HepG2 (cell line): ENCODE measurements around the gene CMC1. TPM values are rescaled to one million over a fixed set of nuclear protein-coding genes. Genes with fewer than 3 reads are reported as not detected.

Experiments
- ATAC-seq: fragments of 200-7000 bp; cut with Tn5 transposase; 3 replicates; pipeline ENCODE4 v1.9.1; 2020; ENCODE audit warnings: mild to moderate bottlenecking, moderate library complexity
- BruUV-seq: library from RNA; stranded (reverse); fragments of 400-500 nt; replicated peaks from 2 replicates; lab custom pipeline; 2021; lab: Mats Ljungman, UMichigan
- CTCF ChIA-PET: fragments of 300-600 bp; formaldehyde crosslinking; extraction: SDS; loops from one replicate; lab custom pipeline; 2021; ENCODE audit warnings: low total read pairs, inconsistent platforms, low intra/inter-chr PET ratio; lab: Yijun Ruan, JAX
- POLR2A ChIA-PET: fragments of 350-600 bp; sonication (Branson Sonifier 250); formaldehyde crosslinking; loops from one replicate; lab custom pipeline; 2020; ENCODE audit warnings: antibody characterized with exemption, inconsistent platforms; lab: Yijun Ruan, JAX
- DNase-seq: peaks from one replicate; pipeline ENCODE4 v3.0.0-alpha.2; 2015; ENCODE audit warnings: low spot score
- FAIRE-seq: peaks from 3 replicates; lab custom pipeline; 2011; peaks lifted over from hg19 to GRCh38; lab: Jason Lieb, UNC
- H2AFZ ChIP-seq: one replicate; pipeline ENCODE4 v1.6.1; 2011; ENCODE audit warnings: low read length, inconsistent platforms
- H3K27ac ChIP-seq: fragments of 300-600 bp; 3 replicates; pipeline ENCODE4 v1.8.0; 2011; ENCODE audit warnings: mixed run types, mild to moderate bottlenecking, mixed read lengths, low read length, inconsistent platforms; ENCODE audit not compliant: insufficient read depth; ENCODE audit errors: extremely low read length
- H3K27me3 ChIP-seq, 2 experiments: fragments of 200-600 bp in 1 of 2; 2 replicates in 1 of 2; 3 replicates in 1 of 2; pipeline versions ENCODE4 v1.6.0 to v1.8.0; 2011; ENCODE audit warnings: low read length in 2 of 2, mild to moderate bottlenecking in 2 of 2, moderate library complexity in 2 of 2, inconsistent platforms in 1 of 2; ENCODE audit not compliant: insufficient read depth in 2 of 2, control insufficient read depth in 1 of 2
- H3K36me3 ChIP-seq, 2 experiments: fragments of 200-600 bp in 1 of 2; replicated peaks in 1 of 2; 2 replicates in 1 of 2; 3 replicates in 1 of 2; pipeline versions ENCODE4 v1.5.1 to v1.8.0; 2011; ENCODE audit warnings: low read length in 2 of 2, inconsistent platforms in 1 of 2; ENCODE audit not compliant: insufficient read depth in 2 of 2, control insufficient read depth in 1 of 2
- H3K4me1 ChIP-seq: 2 replicates; pipeline ENCODE4 v1.5.1; 2012; ENCODE audit warnings: low read length, inconsistent platforms; ENCODE audit not compliant: insufficient read depth
- H3K4me2 ChIP-seq: 2 replicates; pipeline ENCODE4 v1.6.0; 2011; ENCODE audit warnings: low read depth, low read length, inconsistent platforms
- H3K4me3 ChIP-seq, 3 experiments: fragments of 200-600 bp in 1 of 3; sonication (generic), shearing (Covaris generic) in 1 of 3; replicated peaks in 1 of 3; 2 replicates each; pipeline ENCODE4 v1.5.1; 2011 to 2016; ENCODE audit warnings: low read length in 3 of 3, inconsistent platforms in 2 of 3, low read depth in 2 of 3, mild to moderate bottlenecking in 2 of 3, control low read depth in 1 of 3, mixed read lengths in 1 of 3; ENCODE audit not compliant: insufficient read depth in 1 of 3
- H3K79me2 ChIP-seq: one replicate; pipeline ENCODE4 v1.6.1; 2011; ENCODE audit warnings: low read length, inconsistent platforms; ENCODE audit not compliant: insufficient read depth
- H3K9ac ChIP-seq: 2 replicates; pipeline ENCODE4 v1.6.0; 2011; ENCODE audit warnings: mild to moderate bottlenecking, low read depth, low read length, inconsistent platforms; ENCODE audit not compliant: insufficient read depth
- H3K9me3 ChIP-seq: 2 replicates; pipeline ENCODE4 v1.5.1; 2012; ENCODE audit warnings: mild to moderate bottlenecking, low read length
- H4K20me1 ChIP-seq: 2 replicates; pipeline ENCODE4 v1.6.0; 2011; ENCODE audit warnings: inconsistent platforms, mild to moderate bottlenecking, low read length, moderate library complexity; ENCODE audit not compliant: insufficient read depth
- NR2F6 ChIP-seq, 2 experiments: IDR thresholded peaks; 2 replicates each; pipeline ENCODE4 v1.6.1; 2016; ENCODE audit warnings: antibody characterized with exemption in 1 of 2, mild to moderate bottlenecking in 1 of 2
- POLR2AphosphoS2 ChIP-seq: IDR thresholded peaks from 2 replicates; pipeline ENCODE4 v1.6.1; 2011; ENCODE audit warnings: low read depth, low read length, improper control_type of control experiment
- SMC3 ChIP-seq: IDR thresholded peaks from 2 replicates; pipeline ENCODE4 v1.6.1; 2011; ENCODE audit warnings: low read length, improper control_type of control experiment
- STAG1 ChIP-seq: sonication (generic); formaldehyde crosslinking; IDR thresholded peaks from 2 replicates; pipeline ENCODE4 v1.4.0; 2020; ENCODE audit warnings: missing genetic modification reagents
- TEAD3 ChIP-seq: optimal IDR thresholded peaks from 2 replicates; pipeline ENCODE3; 2016; ENCODE audit warnings: borderline replicate concordance
- ZNF354B ChIP-seq: sonication (generic); formaldehyde crosslinking; IDR thresholded peaks from 2 replicates; pipeline ENCODE4 v1.8.0; 2022; ENCODE audit warnings: mild to moderate bottlenecking, missing genetic modification reagents
- in situ Hi-C: cut with HindIII; loops from 2 replicates; pipeline ENCODE4 v1.10.0; 2017; ENCODE audit warnings: low pct_unique_long_range_greater_than_20kb; ENCODE audit not compliant: extremely low pct_ligation_motif_present
- intact Hi-C: fragments of 100-400 bp; cut with micrococcal nuclease; formaldehyde crosslinking; loops from one replicate; pipeline ENCODE4 v1.10.0; 2022; ENCODE audit not compliant: unreplicated experiment
- polyA plus RNA-seq, 8 experiments: library from polyadenylated mRNA; depleted of rRNA in 3 of 8; stranded (reverse) in 7 of 8; unstranded in 1 of 8; fragments of >200 nt; fragmentation: Illumina TruSeq in 4 of 8; extraction: Trizol in 4 of 8; gene quantifications; 2 replicates each; pipeline versions ENCODE4 v1.2.1 to v1.2.3, GENCODE V29; 2011 to 2016; ENCODE audit warnings: low read depth in 4 of 8, missing spikeins in 1 of 8, mixed read lengths in 1 of 8; ENCODE audit not compliant: insufficient read depth in 1 of 8
- total RNA-seq, 5 experiments: library from RNA; depleted of rRNA; stranded (reverse); fragments of >200 nt; fragmentation: Illumina TruSeq; extraction: Trizol; gene quantifications; 2 replicates each; pipeline ENCODE4 v1.2.3, GENCODE V29; 2016; ENCODE audit warnings: low read depth in 1 of 5
- TF ChIP-seq, protein P1 (sequence below): sonication (generic); formaldehyde crosslinking; IDR thresholded peaks from 2 replicates; pipeline ENCODE4 v1.5.1; 2020; ENCODE audit warnings: mild to moderate bottlenecking, moderate library complexity, missing genetic modification reagents
- TF ChIP-seq, protein P2 (sequence below): sonication (generic); formaldehyde crosslinking; IDR thresholded peaks from 2 replicates; pipeline ENCODE4 v1.4.0; 2020; ENCODE audit warnings: missing genetic modification reagents, borderline replicate concordance
- TF ChIP-seq, protein P3 (sequence below): sonication (generic); formaldehyde crosslinking; IDR thresholded peaks from 2 replicates; pipeline ENCODE4 v1.4.0; 2020; ENCODE audit warnings: low read depth, mild to moderate bottlenecking, missing genetic modification reagents
- TF ChIP-seq, protein P4 (sequence below): sonication (generic); formaldehyde crosslinking; IDR thresholded peaks from 2 replicates; pipeline ENCODE4 v1.5.0; 2020; ENCODE audit warnings: mild to moderate bottlenecking, missing genetic modification reagents, moderate library complexity
- TF ChIP-seq, protein P5 (sequence below): sonication (generic); formaldehyde crosslinking; IDR thresholded peaks from 2 replicates; pipeline ENCODE4 v1.4.0; 2020; ENCODE audit warnings: missing genetic modification reagents
- TF ChIP-seq, protein P6 (sequence below): IDR thresholded peaks from 2 replicates; pipeline ENCODE4 v1.6.1; 2012; ENCODE audit warnings: low read depth, low read length, improper control_type of control experiment

Gene CMC1
- total and polyA plus RNA-seq, 2 of the 13 experiments (the other 11 are each of a cell fraction or from before 2014, with no cell fraction given), result 22.1 to 29.5 TPM

DNA sequence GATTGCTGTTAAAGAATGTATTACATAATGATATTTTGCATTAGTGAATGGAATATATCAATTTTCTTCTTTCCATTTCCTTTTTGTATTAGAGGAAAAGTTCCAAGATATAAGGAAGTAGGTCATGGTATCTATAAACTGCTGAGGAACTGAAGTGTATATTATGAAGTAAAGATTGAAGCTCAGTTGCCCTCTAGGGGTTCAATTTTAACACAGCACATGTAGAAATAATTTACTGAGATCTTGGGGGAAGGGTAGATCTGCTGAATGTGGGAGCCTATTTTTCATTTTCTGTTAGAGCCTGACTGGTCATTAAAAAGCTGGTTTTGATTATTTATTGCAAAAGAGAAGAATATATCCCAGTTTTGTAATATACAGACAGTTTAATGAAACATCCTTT lies 45.2 kb downstream of the CMC1 start:
- Histone ChIP-seq H2AFZ (no peak overlapping the region), H3K4me2 (no peak overlapping the region), H3K27ac (no peak overlapping the region), H4K20me1 (no peaks in the 10 kb centered on the region), H3K9ac (no peak overlapping the region), H3K9me3 (no peaks in the 10 kb centered on the region), H3K4me1 (no peaks in the 10 kb centered on the region), H3K4me3 (no peak overlapping the region), H3K79me2 (peaks cover 3% of the 10 kb centered on the region), H3K36me3 (peaks cover 0 to 4% of the 10 kb centered on the region in 2 experiments; a peak in 2 of 5 replicates), H3K27me3 (no peaks in the 10 kb centered on the region; a peak in 1 of 5 replicates)
- ChIA-PET CTCF (interaction anchor here (1.7 kb wide), 1 partner anchor 575 kb away, joined by 4 read pairs; no protein-coding TSS in a partner anchor), POLR2A (no interaction called here)
- DNase-seq, result peak; percentile 34
- TF ChIP-seq, protein P1, sequence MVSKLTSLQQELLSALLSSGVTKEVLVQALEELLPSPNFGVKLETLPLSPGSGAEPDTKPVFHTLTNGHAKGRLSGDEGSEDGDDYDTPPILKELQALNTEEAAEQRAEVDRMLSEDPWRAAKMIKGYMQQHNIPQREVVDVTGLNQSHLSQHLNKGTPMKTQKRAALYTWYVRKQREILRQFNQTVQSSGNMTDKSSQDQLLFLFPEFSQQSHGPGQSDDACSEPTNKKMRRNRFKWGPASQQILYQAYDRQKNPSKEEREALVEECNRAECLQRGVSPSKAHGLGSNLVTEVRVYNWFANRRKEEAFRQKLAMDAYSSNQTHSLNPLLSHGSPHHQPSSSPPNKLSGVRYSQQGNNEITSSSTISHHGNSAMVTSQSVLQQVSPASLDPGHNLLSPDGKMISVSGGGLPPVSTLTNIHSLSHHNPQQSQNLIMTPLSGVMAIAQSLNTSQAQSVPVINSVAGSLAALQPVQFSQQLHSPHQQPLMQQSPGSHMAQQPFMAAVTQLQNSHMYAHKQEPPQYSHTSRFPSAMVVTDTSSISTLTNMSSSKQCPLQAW (CRISPR knock-in tag), result no peak
- TF ChIP-seq, protein P2, sequence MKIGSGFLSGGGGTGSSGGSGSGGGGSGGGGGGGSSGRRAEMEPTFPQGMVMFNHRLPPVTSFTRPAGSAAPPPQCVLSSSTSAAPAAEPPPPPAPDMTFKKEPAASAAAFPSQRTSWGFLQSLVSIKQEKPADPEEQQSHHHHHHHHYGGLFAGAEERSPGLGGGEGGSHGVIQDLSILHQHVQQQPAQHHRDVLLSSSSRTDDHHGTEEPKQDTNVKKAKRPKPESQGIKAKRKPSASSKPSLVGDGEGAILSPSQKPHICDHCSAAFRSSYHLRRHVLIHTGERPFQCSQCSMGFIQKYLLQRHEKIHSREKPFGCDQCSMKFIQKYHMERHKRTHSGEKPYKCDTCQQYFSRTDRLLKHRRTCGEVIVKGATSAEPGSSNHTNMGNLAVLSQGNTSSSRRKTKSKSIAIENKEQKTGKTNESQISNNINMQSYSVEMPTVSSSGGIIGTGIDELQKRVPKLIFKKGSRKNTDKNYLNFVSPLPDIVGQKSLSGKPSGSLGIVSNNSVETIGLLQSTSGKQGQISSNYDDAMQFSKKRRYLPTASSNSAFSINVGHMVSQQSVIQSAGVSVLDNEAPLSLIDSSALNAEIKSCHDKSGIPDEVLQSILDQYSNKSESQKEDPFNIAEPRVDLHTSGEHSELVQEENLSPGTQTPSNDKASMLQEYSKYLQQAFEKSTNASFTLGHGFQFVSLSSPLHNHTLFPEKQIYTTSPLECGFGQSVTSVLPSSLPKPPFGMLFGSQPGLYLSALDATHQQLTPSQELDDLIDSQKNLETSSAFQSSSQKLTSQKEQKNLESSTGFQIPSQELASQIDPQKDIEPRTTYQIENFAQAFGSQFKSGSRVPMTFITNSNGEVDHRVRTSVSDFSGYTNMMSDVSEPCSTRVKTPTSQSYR (CRISPR knock-in tag), result peak; percentile 32; the same call in 1 of the 2 replicates
- TF ChIP-seq NR2F6 (IDR thresholded peaks at IDR 0.05) (no peak), NR2F6 (CRISPR knock-in tag; IDR thresholded peaks at IDR 0.05) (no peak), POLR2AphosphoS2 (no peak), SMC3 (peak; percentile 63), ZNF354B (CRISPR knock-in tag) (no peak), TEAD3 (no peak), STAG1 (CRISPR knock-in tag) (peak; percentile 75)
- TF ChIP-seq, protein P3, sequence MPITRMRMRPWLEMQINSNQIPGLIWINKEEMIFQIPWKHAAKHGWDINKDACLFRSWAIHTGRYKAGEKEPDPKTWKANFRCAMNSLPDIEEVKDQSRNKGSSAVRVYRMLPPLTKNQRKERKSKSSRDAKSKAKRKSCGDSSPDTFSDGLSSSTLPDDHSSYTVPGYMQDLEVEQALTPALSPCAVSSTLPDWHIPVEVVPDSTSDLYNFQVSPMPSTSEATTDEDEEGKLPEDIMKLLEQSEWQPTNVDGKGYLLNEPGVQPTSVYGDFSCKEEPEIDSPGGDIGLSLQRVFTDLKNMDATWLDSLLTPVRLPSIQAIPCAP, result no peak
- TF ChIP-seq, protein P4, sequence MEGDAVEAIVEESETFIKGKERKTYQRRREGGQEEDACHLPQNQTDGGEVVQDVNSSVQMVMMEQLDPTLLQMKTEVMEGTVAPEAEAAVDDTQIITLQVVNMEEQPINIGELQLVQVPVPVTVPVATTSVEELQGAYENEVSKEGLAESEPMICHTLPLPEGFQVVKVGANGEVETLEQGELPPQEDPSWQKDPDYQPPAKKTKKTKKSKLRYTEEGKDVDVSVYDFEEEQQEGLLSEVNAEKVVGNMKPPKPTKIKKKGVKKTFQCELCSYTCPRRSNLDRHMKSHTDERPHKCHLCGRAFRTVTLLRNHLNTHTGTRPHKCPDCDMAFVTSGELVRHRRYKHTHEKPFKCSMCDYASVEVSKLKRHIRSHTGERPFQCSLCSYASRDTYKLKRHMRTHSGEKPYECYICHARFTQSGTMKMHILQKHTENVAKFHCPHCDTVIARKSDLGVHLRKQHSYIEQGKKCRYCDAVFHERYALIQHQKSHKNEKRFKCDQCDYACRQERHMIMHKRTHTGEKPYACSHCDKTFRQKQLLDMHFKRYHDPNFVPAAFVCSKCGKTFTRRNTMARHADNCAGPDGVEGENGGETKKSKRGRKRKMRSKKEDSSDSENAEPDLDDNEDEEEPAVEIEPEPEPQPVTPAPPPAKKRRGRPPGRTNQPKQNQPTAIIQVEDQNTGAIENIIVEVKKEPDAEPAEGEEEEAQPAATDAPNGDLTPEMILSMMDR (CRISPR knock-in tag), result peak; percentile 42
- TF ChIP-seq, protein P5, sequence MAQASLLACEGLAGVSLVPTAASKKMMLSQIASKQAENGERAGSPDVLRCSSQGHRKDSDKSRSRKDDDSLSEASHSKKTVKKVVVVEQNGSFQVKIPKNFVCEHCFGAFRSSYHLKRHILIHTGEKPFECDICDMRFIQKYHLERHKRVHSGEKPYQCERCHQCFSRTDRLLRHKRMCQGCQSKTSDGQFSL, result no peak
- TF ChIP-seq, protein P6, sequence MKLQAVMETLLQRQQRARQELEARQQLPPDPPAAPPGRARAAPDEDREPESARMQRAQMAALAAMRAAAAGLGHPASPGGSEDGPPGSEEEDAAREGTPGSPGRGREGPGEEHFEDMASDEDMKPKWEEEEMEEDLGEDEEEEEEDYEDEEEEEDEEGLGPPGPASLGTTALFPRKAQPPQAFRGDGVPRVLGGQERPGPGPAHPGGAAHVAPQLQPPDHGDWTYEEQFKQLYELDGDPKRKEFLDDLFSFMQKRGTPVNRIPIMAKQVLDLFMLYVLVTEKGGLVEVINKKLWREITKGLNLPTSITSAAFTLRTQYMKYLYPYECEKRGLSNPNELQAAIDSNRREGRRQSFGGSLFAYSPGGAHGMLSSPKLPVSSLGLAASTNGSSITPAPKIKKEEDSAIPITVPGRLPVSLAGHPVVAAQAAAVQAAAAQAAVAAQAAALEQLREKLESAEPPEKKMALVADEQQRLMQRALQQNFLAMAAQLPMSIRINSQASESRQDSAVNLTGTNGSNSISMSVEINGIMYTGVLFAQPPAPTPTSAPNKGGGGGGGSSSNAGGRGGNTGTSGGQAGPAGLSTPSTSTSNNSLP, result peak; percentile 84
- ATAC-seq, result peak; percentile 80
- intact Hi-C loops, result loop anchor here (1.0 to 5.0 kb wide), 2 partner anchors 209 to 574 kb away; no protein-coding TSS in a partner anchor
- FAIRE-seq, result no peak
- BruUV-seq, result no TSS peak
- in situ Hi-C loops, result no loop called here
